Limb (tissue), 2 donors: Measurements from ENCODE around the gene CPA1.
A peak's percentile ranks its signal among the peaks of the same experiment; 100 is the strongest.

ENCODE experiments used
- DNase-seq, 2 donors: peaks; one replicate each; pipeline ENCODE4 v3.0.0-alpha.2; 2016; ENCODE audit errors: extremely low spot score in 2 of 2

The CPA1 gene

GRCh38 chr7:130353196-130353595, 27.1 kb upstream of the CPA1 start:
- DNase-seq: no peak

- peak; percentile 86 to 90 for DNase-seq
These were observed 24.0 kb upstream of the CPA1 start for GRCh38 chr7:130356121-130356875.

- peak in 1 of 2 donors; percentile 72 for DNase-seq
These were observed 23.2 kb upstream of the CPA1 start for GRCh38 chr7:130356876-130357611.

DNA sequence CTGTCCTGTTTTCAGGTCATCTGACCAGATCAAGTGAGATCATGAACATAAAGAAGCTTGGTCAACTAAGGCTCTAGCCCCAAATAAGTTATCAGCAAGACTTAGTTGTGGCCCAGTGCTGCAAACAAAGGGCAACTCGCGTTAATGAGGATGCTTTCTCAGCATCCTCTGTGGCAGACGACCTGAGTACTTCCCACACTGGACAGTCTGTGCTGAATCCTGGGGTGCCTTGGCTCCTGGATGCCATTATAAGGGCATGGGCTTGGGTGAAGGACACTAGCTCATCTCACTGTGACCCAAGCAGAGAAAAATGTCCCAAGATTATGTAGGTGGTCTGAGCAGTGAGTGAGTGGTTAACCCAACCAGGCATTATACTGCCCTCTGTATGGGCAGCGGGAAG, 21.8 kb upstream of the CPA1 start:
- no peak for DNase-seq

DNA sequence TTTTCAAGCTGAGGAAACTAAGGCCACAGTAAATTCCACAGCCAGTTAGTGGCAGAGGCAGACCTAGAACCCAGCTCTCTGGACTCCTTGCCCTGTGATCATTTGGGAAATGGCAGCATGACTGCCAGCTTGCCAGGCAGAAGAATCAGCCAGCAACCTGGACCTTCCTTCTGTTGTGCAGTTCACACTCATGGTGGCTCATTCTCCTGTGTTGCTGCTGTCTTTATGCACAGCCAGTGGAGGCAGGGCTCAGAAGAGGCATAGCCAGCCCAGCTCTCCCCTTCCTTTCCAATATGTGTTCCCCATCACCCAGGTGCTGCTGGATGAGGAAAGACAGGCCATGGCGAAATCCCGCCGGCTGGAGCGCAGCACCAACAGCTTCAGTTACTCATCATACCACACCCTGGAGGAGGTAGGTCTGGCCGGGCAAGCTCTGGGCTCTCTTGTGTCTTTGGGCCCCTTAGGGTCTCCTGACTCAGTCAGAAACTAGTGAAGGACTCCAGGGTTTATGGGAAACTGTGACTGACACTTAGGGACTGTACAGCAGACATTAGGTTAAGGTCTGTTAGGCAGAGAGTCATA, 20.9 kb upstream of the CPA1 start:
- DNase-seq: no peak

- no peak for DNase-seq
These were observed 19.8 kb upstream of the CPA1 start for GRCh38 chr7:130360518-130360917.

DNA sequence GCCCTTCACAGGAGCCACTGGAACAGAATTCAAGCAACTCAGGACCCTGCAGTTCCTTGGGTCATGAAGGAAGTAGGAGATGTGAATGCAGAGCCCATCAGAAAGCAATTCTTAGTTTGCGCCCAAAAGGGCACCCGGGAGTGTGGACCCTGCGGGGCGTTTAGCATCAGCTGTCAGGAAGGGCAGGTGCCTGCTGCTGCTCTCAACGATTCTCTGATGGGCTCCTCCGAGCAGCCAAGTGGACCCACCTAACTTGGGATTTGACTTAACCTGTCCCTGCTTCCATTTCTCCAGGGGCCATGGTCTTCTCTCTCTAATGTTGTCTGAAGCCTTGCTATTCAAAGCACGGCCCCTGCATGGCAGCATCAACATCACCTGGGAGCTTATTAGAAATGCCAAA, 18.6 kb upstream of the CPA1 start:
- no peak for DNase-seq

- DNase-seq: no peak
These were observed 18.0 kb upstream of the CPA1 start for GRCh38 chr7:130362251-130362816.

GRCh38 chr7:130363026-130363847, 17.1 kb upstream of the CPA1 start:
- no peak for DNase-seq

DNA sequence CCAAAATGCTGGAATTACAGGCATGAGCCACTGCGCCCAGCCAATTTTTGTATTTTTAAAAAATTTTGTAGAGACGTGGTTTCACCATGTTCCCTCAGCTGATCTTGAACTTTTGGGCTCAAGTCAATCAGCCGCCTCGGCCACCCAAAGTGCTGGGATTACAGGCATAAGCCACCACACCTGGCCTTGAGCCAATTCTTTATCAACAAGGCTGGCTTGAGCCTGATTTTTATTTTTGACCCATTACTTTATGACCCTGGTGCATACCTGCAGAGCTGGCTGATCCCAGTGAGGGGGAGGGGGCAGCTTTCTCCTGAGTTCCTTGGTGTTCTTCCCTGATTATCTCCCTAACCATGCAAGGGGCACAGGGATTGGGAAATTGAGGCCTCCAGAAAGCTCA, 15.8 kb upstream of the CPA1 start:
- DNase-seq: no peak

DNA sequence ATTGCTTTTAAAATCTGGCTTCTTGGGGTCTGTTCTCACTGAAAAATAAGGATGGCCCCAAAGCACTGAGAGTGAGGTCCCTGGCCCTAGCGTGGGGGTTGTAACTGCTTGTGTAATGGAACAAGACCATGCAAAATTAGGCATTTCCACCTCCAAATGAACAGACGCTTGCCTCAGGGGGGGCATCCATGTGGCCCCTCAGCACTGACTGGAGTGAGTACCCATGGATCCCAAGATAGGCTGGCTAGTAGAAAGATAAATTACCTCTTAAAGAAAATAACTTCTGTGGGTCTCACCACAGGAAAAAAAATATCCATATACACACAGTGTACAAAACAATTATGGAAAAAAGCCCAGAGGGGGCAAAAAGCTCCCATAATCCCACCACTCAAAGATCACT, 15.2 kb upstream of the CPA1 start:
- peak in 1 of 2 donors; percentile 38 for DNase-seq

DNA sequence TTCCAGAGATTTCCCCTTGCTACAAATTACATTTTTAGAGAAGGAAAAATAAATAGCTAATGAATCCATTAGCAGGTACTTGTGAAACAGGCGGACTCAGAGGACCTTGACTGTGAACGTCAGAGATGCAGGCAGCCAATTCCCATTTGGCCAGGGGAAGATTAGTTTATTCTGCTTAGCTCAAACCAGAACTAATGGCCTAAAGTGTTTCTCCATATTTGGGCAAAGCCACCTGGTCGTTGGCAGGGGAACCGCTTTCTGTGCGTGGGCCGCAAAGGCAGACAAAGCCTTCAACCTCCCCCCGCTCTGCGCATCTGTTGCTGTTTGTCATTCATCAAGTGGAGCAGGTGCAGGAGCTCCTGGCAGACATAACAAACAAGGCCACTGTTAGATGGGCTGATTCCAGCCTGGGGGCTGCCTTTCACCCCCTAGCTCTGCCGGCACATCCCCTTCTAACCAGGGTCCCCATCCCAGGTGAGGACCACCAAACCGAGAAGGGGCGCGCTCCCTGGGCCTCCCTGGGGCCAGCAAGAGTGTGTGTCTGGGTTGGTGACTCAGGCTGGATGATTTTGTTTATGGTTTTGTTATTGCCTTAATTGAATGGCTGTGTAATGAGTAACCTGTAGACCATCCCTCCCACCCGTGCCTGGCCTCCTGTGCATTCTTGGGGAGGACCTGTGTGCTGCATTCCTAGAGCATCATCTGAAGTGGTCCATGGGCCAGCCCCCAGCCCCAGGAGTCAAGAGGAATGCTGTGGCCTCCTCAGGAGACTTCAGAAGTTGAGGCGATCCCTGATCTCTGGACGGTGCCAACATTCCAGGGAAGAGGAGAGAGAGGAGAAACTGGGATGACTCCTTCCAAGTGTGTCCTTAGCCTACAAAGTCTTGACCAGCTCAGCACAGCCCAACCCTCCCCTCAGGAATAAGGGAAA, 14.5 kb upstream of the CPA1 start:
- DNase-seq: peak; percentile 87 to 90

DNA sequence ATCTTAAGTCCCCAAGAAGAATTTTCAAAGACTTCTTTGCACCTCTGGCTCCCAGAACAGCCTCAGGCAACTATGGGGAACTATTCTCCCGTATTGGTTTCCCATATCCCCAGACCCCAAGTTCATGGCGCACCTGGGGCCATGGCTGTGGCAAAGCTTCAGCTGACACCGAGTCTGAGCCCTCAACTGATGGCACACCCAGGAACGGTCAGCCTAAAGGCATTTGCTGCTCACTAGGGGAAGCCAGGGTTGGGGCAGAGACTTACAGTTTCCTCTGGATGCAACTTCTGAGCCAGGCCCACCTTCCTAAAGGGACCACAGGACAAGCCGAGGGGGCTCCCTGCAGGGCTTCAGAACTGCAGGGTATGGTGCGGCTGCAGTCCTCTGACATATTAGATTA, 13.7 kb upstream of the CPA1 start:
- no peak for DNase-seq

GRCh38 chr7:130367088-130367755, 13.1 kb upstream of the CPA1 start:
- no peak for DNase-seq

GRCh38 chr7:130367836-130368746, 12.2 kb upstream of the CPA1 start:
- DNase-seq: no peak

DNA sequence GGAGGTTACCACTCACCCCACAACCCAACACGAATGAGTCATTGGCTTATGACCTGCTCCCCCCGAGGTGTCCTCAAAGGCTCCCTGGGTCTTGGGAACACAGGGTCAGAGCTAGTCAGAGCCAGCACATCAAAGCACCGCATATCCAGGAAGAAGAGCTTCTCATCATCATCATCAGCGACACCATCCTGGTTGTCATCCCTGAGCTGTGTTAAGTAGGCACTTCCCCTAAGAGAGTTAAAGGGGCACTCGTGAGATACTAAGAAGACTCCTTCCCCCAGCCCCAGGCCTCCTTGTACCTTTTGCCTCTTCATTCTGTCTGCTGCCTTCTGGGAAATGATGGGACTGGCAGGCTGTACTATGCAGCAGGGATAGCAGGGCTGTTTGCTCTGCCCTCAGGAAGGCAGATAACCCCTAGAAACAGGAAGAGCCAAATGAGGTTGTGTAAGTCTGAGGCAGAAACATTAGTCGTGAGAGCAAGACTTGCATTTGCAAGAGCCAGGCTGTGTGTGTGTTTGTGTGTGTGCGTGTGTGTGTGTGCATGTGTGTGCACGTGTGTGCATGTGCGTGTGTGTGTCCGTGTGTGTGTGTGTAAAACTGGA, 11.1 kb upstream of the CPA1 start:
- DNase-seq: peak in 1 of 2 donors; percentile 46

DNA sequence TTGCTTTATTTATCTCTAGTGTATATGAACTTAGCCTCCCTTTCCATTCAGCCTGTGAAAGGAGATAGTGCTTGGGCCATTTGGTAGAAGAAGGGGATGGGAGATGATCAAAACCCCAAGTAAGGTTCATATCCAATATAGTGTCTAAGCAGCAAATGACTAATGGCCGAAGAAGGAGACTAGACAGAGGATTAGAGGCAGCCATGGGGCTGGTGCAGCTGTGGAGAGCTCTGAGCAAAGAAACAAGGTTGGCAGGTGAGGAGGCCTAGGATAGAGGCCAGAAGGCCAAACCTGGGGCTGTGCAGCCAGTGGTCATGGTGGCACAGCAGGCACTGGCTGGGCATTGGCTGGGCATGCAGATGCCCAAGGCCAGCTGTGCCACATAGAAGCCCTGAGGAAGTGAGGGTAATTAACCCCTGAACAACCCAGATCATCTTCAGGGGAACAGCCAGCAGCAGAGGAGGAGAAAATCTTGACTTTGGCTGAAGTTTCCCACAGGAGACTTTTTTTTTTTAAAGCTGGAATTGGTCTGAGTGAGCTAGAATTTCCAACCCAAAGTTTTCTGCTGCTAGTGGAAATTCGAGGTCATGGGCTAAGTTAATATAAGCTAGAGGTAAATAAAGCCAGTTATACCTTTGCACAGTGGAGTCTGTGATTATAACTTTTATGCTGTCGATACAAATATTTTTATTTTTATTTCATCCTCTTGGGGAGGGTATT, 10.3 kb upstream of the CPA1 start:
- DNase-seq: peak in 1 of 2 donors; percentile 29

GRCh38 chr7:130371046-130371445, 9.2 kb upstream of the CPA1 start:
- DNase-seq: peak; percentile 18 to 29
